GM12875 (cell line): Measurements from ENCODE around the gene FRAS1.
"Not testable (repeated sequence)": the region's sequence is repeated elsewhere in the genome, so short reads cannot be mapped to it uniquely, and the experiment has no call there.

Experiments used
- H3K4me3 ChIP-seq: one replicate; pipeline ENCODE4 v1.5.1; 2011; ENCODE audit warnings: low read depth, low read length, control low read depth
- CTCF ChIP-seq: IDR thresholded peaks from 2 replicates; pipeline ENCODE4 v1.5.1; 2011; ENCODE audit warnings: low read depth, mild to moderate bottlenecking, control low read depth, inconsistent platforms, low read length, moderate library complexity, borderline replicate concordance; ENCODE audit not compliant: insufficient read depth

FRAS1 gene

GRCh38 chr4:78483811-78484210 is 426.7 kb downstream of the FRAS1 start:
- no peak overlapping the region for H3K4me3 ChIP-seq
- TF ChIP-seq CTCF: no peak

- H3K4me3 ChIP-seq: no peak overlapping the region
- TF ChIP-seq CTCF: no peak
Measured at GRCh38 chr4:78484574-78484973, 427.5 kb downstream of the FRAS1 start.

- H3K4me3 ChIP-seq: no peak overlapping the region
- TF ChIP-seq CTCF: no peak
Measured at GRCh38 chr4:78493731-78494130, 436.6 kb downstream of the FRAS1 start.

GRCh38 chr4:78496021-78496643 is 439.0 kb downstream of the FRAS1 start:
- H3K4me3 ChIP-seq: no peak overlapping the region
- TF ChIP-seq CTCF: no peak

GRCh38 chr4:78506260-78506659 is 449.1 kb downstream of the FRAS1 start:
- not testable (repeated sequence) for H3K4me3 ChIP-seq

- no peak overlapping the region for H3K4me3 ChIP-seq
- no peak for TF ChIP-seq CTCF
Measured at GRCh38 chr4:78509043-78509442, 451.9 kb downstream of the FRAS1 start.

GRCh38 chr4:78510108-78510507 is 453.0 kb downstream of the FRAS1 start:
- no peak overlapping the region for H3K4me3 ChIP-seq
- TF ChIP-seq CTCF: no peak

GRCh38 chr4:78510681-78511080 is 453.6 kb downstream of the FRAS1 start:
- TF ChIP-seq CTCF: no peak
- no peak overlapping the region for H3K4me3 ChIP-seq
